DOHH2 (cell line): ENCODE results near the gene TRRAP.

Source experiments
- EZH2phosphoT487 ChIP-seq: fragments of 200-600 bp; sonication (generic); IDR thresholded peaks from 2 replicates; pipeline ENCODE4 v1.6.1; 2017; ENCODE audit warnings: borderline replicate concordance, mild to moderate bottlenecking, antibody characterized with exemption, low read length, moderate library complexity, mixed read lengths
- TF ChIP-seq, protein P1 (sequence below): fragments of 200-600 bp; sonication (generic); IDR thresholded peaks from one replicate; pipeline ENCODE4 v1.5.1; 2014; ENCODE audit warnings: antibody characterized with exemption, mild to moderate bottlenecking, low read depth, low read length; ENCODE audit not compliant: poor library complexity, severe bottlenecking

DNA sequence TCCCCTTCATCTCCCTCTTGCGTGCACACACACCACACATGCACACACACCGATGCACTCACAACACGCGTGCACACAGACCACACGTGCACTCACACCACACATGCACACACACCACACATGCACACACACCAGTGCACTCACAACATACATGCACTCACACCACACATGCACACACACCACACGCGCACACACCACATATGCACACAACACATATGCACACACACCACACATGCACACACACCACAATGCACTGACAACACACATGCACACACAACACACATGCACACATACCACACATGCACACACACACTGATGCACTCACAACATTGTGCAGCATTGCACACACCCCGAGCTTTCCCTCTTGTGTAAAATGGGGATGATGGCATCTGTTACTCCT, 68.1 kb downstream of the TRRAP start:
- TF ChIP-seq, protein P1, sequence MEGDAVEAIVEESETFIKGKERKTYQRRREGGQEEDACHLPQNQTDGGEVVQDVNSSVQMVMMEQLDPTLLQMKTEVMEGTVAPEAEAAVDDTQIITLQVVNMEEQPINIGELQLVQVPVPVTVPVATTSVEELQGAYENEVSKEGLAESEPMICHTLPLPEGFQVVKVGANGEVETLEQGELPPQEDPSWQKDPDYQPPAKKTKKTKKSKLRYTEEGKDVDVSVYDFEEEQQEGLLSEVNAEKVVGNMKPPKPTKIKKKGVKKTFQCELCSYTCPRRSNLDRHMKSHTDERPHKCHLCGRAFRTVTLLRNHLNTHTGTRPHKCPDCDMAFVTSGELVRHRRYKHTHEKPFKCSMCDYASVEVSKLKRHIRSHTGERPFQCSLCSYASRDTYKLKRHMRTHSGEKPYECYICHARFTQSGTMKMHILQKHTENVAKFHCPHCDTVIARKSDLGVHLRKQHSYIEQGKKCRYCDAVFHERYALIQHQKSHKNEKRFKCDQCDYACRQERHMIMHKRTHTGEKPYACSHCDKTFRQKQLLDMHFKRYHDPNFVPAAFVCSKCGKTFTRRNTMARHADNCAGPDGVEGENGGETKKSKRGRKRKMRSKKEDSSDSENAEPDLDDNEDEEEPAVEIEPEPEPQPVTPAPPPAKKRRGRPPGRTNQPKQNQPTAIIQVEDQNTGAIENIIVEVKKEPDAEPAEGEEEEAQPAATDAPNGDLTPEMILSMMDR, result no peak
- no peak for TF ChIP-seq EZH2phosphoT487
